Thoracic aorta (tissue), 2 donors: ENCODE data around the gene OR6K2. TPM values are rescaled to one million over a fixed set of nuclear protein-coding genes. Genes with fewer than 3 reads are reported as not detected.

ENCODE experiments used
- ATAC-seq: fragments of 150-250 bp; one replicate; pipeline ENCODE4 v1.8.0; 2017; ENCODE audit warnings: low read depth; ENCODE audit not compliant: insufficient number of reproducible peaks, low FRiP score
- DNase-seq: peaks from one replicate; pipeline ENCODE4 v3.0.0-alpha.2; 2020; ENCODE audit warnings: low spot score
- H3K27ac ChIP-seq, 2 donors: fragments of 200-600 bp; sonication (generic); 1 replicate in 1 of 2; 2 replicates in 1 of 2; pipeline ENCODE4 v1.5.1; 2016; ENCODE audit warnings: mild to moderate bottlenecking in 2 of 2, moderate library complexity in 2 of 2
- H3K27me3 ChIP-seq: fragments of 200-600 bp; sonication (generic); replicated peaks from 2 replicates; pipeline ENCODE4 v1.6.0; 2016; ENCODE audit warnings: mild to moderate bottlenecking; ENCODE audit not compliant: insufficient read depth
- H3K36me3 ChIP-seq: fragments of 200-600 bp; sonication (generic); one replicate; pipeline ENCODE4 v1.5.1; 2016
- H3K4me1 ChIP-seq, 2 donors: fragments of 200-600 bp; sonication (generic); 1 replicate in 1 of 2; 2 replicates in 1 of 2; pipeline versions ENCODE4 v1.5.1 to v1.6.0; 2016; ENCODE audit warnings: low read depth in 2 of 2, mild to moderate bottlenecking in 1 of 2; ENCODE audit not compliant: control insufficient read depth in 1 of 2
- H3K4me3 ChIP-seq: fragments of 200-600 bp; sonication (generic); 2 replicates; pipeline ENCODE4 v1.5.1; 2016; ENCODE audit warnings: mild to moderate bottlenecking
- H3K9me3 ChIP-seq: fragments of 200-600 bp; sonication (generic); 2 replicates; pipeline ENCODE4 v1.5.1; 2016
- CTCF ChIP-seq: fragments of 200-600 bp; sonication (generic); IDR thresholded peaks from one replicate; pipeline ENCODE4 v1.5.1; 2019; ENCODE audit warnings: antibody characterized with exemption
- total RNA-seq, 2 donors: library from RNA; depleted of rRNA; stranded (reverse); fragments of >200 nt; gene quantifications; one replicate each; pipeline versions ENCODE4 v1.1.0 to v1.2.3, GENCODE V29; 2016

The OR6K2 gene
- total RNA-seq, 2 donors from 2014 or later = not detected

- TF ChIP-seq CTCF = no peak
- Histone ChIP-seq H3K4me3 (no peak overlapping the region), H3K4me1 (no peaks in the 10 kb centered on the region), H3K27ac (no peak overlapping the region), H3K36me3 (no peaks in the 10 kb centered on the region), H3K9me3 (no peaks in the 10 kb centered on the region), H3K27me3 (no peaks in the 10 kb centered on the region)
- no peak for ATAC-seq
- no peak for DNase-seq
Measured at GRCh38 chr1:158675563-158676323, 24.7 kb downstream of the OR6K2 start.

DNA sequence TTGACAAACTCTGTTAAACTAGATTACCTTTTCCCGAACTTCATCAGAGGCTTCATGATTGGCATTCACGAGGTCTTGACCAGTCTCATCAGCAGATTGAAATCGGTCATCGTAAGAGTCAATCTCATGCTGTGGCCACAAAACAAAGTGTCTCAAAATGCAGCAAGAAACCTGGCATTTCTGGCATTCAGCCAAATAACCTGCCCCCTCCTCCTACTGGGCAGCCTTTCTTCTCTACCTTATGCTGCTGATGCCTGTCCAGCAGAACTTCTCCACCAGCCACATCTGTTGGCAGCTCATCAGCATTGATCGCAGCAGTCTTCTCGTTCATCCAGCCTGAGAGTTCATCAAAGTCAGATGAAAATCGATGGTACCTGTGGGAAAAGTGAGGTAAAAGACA, 26.1 kb downstream of the OR6K2 start:
- ATAC-seq (no peak), DNase-seq (no peak)
- TF ChIP-seq CTCF = no peak
- H3K4me1 ChIP-seq = no peaks in the 10 kb centered on the region
- no peaks in the 10 kb centered on the region for H3K27me3 ChIP-seq
- no peak overlapping the region for H3K4me3 ChIP-seq
- H3K27ac ChIP-seq = no peak overlapping the region
- H3K9me3 ChIP-seq = no peaks in the 10 kb centered on the region
- no peaks in the 10 kb centered on the region for H3K36me3 ChIP-seq

- Histone ChIP-seq H3K36me3 (no peaks in the 10 kb centered on the region), H3K4me1 (no peaks in the 10 kb centered on the region), H3K27me3 (no peaks in the 10 kb centered on the region), H3K9me3 (no peaks in the 10 kb centered on the region), H3K27ac (no peak overlapping the region), H3K4me3 (no peak overlapping the region)
- no peak for TF ChIP-seq CTCF
- DNase-seq (no peak), ATAC-seq (no peak)
Measured at GRCh38 chr1:158666037-158666436, 34.4 kb downstream of the OR6K2 start.

- H3K27ac ChIP-seq = no peak overlapping the region
- no peak overlapping the region for H3K4me3 ChIP-seq
- DNase-seq = no peak
- ATAC-seq = no peak
- H3K9me3 ChIP-seq = no peaks in the 10 kb centered on the region
- no peaks in the 10 kb centered on the region for H3K4me1 ChIP-seq
- TF ChIP-seq CTCF = no peak
- no peaks in the 10 kb centered on the region for H3K36me3 ChIP-seq
- H3K27me3 ChIP-seq = no peaks in the 10 kb centered on the region
Measured at GRCh38 chr1:158654571-158654970, 45.9 kb downstream of the OR6K2 start.

DNA sequence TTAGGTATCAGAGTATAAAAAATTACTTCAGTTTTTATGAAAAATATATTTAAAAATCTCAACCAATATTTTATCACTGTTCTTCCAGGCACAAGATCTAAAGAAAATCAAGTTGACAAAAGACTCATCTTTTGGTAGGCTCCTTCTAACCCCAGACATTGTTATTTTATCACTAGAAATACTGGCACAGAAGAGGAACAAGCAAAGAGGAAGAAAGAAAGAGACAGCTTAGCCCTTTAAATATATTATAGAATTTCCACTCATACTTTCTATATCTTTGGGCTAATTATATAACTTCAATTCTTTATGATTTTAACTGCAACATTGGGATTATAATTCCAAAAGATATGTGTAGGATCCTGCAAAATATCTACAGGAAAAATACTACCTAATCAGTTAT, 46.4 kb downstream of the OR6K2 start:
- Histone ChIP-seq H3K27me3 (no peaks in the 10 kb centered on the region), H3K4me1 (no peaks in the 10 kb centered on the region), H3K27ac (no peak overlapping the region), H3K4me3 (no peak overlapping the region), H3K9me3 (no peaks in the 10 kb centered on the region), H3K36me3 (no peaks in the 10 kb centered on the region)
- ATAC-seq = no peak
- no peak for TF ChIP-seq CTCF
- no peak for DNase-seq
